HFF-Myc (cell line): ENCODE data around the gene RUNX2.
A peak's percentile ranks its signal among the peaks of the same experiment; 100 is the strongest.

Experiments used
- DNase-seq: peaks from one replicate; pipeline ENCODE4 v3.0.0-alpha.2; 2011; ENCODE audit warnings: low read depth; ENCODE audit errors: extremely low read depth
- H3K4me3 ChIP-seq: replicated peaks from 2 replicates; pipeline ENCODE4 v1.5.1; 2011; ENCODE audit warnings: low read depth, mild to moderate bottlenecking, control low read depth, low read length
- CTCF ChIP-seq: IDR thresholded peaks from 2 replicates; pipeline ENCODE4 v1.5.1; 2012; ENCODE audit warnings: mild to moderate bottlenecking, low read depth, low read length, control low read depth; ENCODE audit errors: missing control alignments

RUNX2 gene

GRCh38 chr6:45655745-45656476, 327.8 kb downstream of the RUNX2 start:
- H3K4me3 ChIP-seq: no peak overlapping the region
- peak; percentile 94 for DNase-seq
- TF ChIP-seq CTCF: no peak

GRCh38 chr6:45657226-45657625, 329.1 kb downstream of the RUNX2 start:
- no peak overlapping the region for H3K4me3 ChIP-seq
- DNase-seq: peak; percentile 52
- no peak for TF ChIP-seq CTCF

- TF ChIP-seq CTCF: no peak
- DNase-seq: no peak
- no peak overlapping the region for H3K4me3 ChIP-seq
Observed at GRCh38 chr6:45658400-45658799, 330.3 kb downstream of the RUNX2 start.

- no peak for TF ChIP-seq CTCF
- DNase-seq: no peak
- H3K4me3 ChIP-seq: no peak overlapping the region
Observed at GRCh38 chr6:45658958-45659357, 330.8 kb downstream of the RUNX2 start.

- no peak for TF ChIP-seq CTCF
- peak; percentile 69 for DNase-seq
- no peak overlapping the region for H3K4me3 ChIP-seq
Observed at GRCh38 chr6:45661661-45662060, 333.5 kb downstream of the RUNX2 start.

- no peak for DNase-seq
- H3K4me3 ChIP-seq: no peak overlapping the region
- TF ChIP-seq CTCF: no peak
Observed at GRCh38 chr6:45663251-45664221, 335.4 kb downstream of the RUNX2 start.
